ENCODE results near the gene ANKFY1.
A peak's percentile ranks its signal among the peaks of the same experiment; 100 is the strongest.

ANKFY1 gene

DNA sequence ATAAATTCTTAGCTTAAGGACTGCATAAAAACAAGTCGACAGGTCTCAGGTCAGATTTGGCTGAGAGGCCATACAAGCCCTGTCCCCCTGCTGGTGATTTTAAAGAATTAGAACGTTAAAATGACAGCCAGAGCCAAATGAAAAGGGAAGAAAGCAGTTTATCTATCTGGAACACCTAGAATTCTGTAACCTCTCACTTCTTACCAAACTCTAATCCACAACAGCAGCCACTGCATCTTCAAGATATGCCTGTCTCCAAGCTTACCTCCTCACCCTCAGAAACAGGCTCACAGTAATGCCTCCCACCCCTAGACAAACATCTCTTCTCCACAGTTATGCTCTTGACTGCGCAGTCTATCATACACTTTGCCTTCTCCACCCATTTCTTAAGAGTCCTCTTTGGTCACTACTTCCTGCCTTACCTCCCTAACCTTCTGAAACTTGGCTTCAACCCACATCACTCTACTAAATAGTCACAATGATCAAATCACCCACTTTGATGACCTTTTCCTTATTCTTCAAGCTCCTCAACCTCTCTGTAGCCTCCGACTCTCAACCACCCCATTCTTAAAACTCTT lies 14.2 kb downstream of the ANKFY1 start:
- ChIA-PET CTCF (interaction anchor here (1.0 to 5.3 kb wide), 14 partner anchors 9 to 156 kb away, joined by 3 to 72 read pairs (median 5); partner anchors contain the start of gene ANKFY1), POLR2A (no interaction called here)
- TF ChIP-seq, protein P1, sequence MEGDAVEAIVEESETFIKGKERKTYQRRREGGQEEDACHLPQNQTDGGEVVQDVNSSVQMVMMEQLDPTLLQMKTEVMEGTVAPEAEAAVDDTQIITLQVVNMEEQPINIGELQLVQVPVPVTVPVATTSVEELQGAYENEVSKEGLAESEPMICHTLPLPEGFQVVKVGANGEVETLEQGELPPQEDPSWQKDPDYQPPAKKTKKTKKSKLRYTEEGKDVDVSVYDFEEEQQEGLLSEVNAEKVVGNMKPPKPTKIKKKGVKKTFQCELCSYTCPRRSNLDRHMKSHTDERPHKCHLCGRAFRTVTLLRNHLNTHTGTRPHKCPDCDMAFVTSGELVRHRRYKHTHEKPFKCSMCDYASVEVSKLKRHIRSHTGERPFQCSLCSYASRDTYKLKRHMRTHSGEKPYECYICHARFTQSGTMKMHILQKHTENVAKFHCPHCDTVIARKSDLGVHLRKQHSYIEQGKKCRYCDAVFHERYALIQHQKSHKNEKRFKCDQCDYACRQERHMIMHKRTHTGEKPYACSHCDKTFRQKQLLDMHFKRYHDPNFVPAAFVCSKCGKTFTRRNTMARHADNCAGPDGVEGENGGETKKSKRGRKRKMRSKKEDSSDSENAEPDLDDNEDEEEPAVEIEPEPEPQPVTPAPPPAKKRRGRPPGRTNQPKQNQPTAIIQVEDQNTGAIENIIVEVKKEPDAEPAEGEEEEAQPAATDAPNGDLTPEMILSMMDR (IDR thresholded peaks at IDR 0.05; ENCODE audit: control extremely low read depth, extremely low read depth, low read depth, missing control alignments): peak; percentile 48
- DNase-seq (ENCODE audit: extremely low spot score): peak; percentile 59

DNA sequence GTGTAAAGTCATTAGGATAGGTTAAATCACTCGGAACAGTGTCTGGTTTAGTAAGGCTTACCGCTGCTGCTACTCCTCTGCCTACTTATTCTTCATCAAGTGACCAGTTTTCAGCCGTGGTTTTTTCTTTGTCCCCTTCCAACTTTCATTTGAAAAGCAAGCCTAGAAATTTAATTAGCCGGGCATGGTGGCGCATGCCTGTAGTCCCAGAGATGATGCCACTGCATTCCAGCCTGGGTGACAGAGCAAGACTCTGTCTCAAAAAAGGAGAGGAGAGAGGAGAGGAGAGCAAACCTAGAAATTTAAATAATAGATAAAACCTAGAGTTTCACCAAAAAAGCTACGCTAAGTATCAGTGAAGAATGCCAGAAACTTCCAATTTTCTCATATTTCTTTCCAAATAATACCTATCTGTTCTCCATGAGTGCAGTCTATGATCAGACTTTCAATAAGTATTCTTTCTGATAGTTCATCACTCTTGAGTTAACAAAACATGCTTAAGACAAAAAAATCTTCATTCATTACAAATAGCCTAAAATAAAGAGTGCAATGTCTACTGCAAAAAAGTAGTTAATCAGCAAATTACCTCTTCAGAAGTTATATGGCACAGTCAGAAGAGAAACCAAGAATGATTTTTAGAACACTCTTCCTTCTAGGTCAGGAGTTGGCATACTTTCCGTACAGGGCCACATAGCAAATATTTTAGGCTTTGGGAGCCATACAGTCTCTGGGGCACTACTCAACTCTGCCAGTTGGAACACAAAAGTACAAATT lies 15.1 kb downstream of the ANKFY1 start:
- TF ChIP-seq, protein P1 (IDR thresholded peaks at IDR 0.05; ENCODE audit: control extremely low read depth, extremely low read depth, low read depth, missing control alignments): no peak
- POLR2A ChIA-PET: no interaction called here
- DNase-seq (ENCODE audit: extremely low spot score): no peak
- CTCF ChIA-PET: interaction anchor here (0.9 to 5.3 kb wide), 15 partner anchors 8 to 59 kb away, joined by 3 to 72 read pairs (median 8); partner anchors contain the start of gene ANKFY1

DNA sequence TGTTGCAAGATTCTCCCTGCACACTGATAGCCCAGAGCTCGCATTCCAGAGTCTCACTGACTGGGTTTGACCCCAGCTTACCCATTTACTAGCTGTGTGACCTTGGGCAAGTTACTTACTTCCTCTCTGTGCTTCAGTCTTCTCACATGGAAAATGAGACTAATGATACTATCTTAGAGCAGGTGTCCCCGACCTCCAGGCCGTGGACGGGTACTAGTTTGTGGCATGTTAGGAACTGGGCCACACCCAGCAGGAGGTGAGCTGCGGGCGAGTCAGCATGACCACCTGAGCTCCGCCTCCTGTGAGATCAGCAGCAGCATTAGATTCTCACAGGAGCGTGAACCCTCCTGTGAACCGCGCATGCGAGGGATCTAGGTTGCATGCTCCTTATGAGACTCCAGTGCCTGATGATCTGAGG lies 15.8 kb downstream of the ANKFY1 start:
- TF ChIP-seq, protein P1 (IDR thresholded peaks at IDR 0.05; ENCODE audit: control extremely low read depth, extremely low read depth, low read depth, missing control alignments): no peak
- ChIA-PET CTCF (interaction anchor here (0.9 to 2.6 kb wide), 11 partner anchors 8 to 151 kb away, joined by 3 to 15 read pairs (median 3); no protein-coding TSS in a partner anchor), POLR2A (no interaction called here)
- no peak for DNase-seq (ENCODE audit: extremely low spot score)

DNA sequence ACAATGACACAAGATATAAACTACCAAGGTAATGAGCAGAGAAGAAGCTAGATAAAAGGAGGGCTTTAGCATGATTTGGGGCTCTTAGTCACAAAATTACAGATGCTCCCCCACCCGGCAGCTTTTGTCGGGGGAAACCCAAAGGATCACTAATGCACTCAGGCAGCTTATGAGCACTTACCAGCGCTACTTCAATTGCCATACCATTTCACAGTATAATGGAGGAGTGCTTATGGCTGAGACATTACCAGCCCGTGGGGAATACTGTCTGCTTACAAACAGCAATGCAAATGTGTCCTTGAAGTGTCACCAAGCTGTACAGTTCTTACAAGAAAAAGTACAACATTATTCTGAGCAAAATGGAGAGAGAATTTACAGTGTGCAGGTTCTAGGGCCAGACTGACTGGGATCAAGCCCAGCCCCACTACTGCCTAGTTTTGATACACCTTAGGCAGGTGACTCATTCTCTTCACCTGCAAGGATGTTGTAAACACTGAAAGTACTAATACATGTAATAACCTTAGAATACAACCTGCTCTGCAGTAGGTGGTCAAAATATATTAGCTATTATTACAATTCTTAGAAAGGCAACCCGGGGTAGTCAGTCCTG lies 16.3 kb downstream of the ANKFY1 start:
- no peak for DNase-seq (ENCODE audit: extremely low spot score)
- CTCF ChIA-PET: interaction anchor here (0.9 to 2.6 kb wide), 11 partner anchors 8 to 151 kb away, joined by 3 to 15 read pairs (median 3); no protein-coding TSS in a partner anchor
- TF ChIP-seq, protein P1 (IDR thresholded peaks at IDR 0.05; ENCODE audit: control extremely low read depth, extremely low read depth, low read depth, missing control alignments): no peak
- POLR2A ChIA-PET: interaction anchor here (0.7 kb wide), 1 partner anchor 108 kb away, joined by 4 read pairs; no protein-coding TSS in a partner anchor

DNA sequence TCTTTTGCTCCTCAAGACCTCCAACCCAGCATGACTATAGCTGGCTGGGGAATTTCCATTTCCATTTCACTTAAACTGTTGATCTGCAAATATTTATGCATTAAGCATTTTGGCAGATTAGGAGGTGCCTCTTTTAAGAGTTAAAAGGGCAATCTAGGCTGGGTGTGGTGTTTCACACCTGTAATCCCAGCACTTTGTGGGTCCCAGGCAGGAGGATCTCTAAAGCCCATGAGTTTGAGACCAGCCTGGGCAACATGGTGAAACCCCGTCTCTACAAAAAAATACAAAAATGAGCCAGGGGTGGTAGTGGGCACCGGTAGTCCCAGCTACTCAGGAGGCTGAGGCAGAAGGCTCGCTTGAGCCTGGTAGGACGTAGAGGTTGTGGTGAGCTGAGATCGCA lies 17.1 kb downstream of the ANKFY1 start:
- TF ChIP-seq, protein P1 (IDR thresholded peaks at IDR 0.05; ENCODE audit: control extremely low read depth, extremely low read depth, low read depth, missing control alignments): no peak
- CTCF ChIA-PET: interaction anchor here (1.1 to 2.6 kb wide), 7 partner anchors 7 to 134 kb away, joined by 3 to 15 read pairs (median 5); no protein-coding TSS in a partner anchor

DNA sequence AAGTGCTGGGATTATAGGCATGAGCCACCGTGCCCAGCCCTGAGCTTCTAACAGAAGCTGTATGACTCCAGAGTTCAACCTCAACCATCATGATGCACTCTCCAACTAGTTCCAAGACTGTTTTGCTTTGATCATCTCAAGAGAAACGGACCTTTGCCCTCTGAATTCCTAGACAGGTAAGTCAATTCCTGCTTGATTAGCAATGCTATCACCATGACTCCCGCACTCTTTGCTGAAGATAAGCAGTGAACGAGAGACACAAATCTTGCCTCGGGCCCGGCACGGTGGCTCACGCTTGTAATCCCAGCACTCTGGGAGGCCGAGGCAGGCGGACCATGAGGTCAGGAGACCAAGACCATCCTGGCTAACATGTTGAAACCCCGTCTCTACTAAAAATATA lies 22.2 kb downstream of the ANKFY1 start:
- ChIA-PET CTCF (interaction anchor here (0.7 to 2.0 kb wide), 6 partner anchors 9 to 172 kb away, joined by 3 to 10 read pairs (median 4); partner anchors contain the start of gene ANKFY1), POLR2A (interaction anchor here (0.5 kb wide), 1 partner anchor 22 kb away, joined by 4 read pairs; the partner anchor contains the start of gene ANKFY1)
- DNase-seq (ENCODE audit: extremely low spot score): no peak
- TF ChIP-seq, protein P1 (IDR thresholded peaks at IDR 0.05; ENCODE audit: control extremely low read depth, extremely low read depth, low read depth, missing control alignments): no peak

More for the DNA sequence above, 17.1 kb downstream of the ANKFY1 start:
- DNase-seq (ENCODE audit: extremely low spot score): no peak
- POLR2A ChIA-PET: interaction anchor here (0.7 kb wide), 1 partner anchor 107 kb away, joined by 4 read pairs; no protein-coding TSS in a partner anchor
